Coronary artery (tissue), 2 donors: ENCODE results near the gene COPZ1.
A peak's percentile ranks its signal among the peaks of the same experiment; 100 is the strongest.

Source experiments
- DNase-seq: peaks from one replicate; pipeline ENCODE4 v3.0.0-alpha.2; 2017; ENCODE audit warnings: low spot score
- H3K27ac ChIP-seq, 2 donors: fragments of 200-600 bp; sonication (generic); one replicate each; pipeline ENCODE4 v1.5.1; 2016 to 2019
- H3K4me3 ChIP-seq: fragments of 200-600 bp; sonication (generic); 2 replicates; pipeline ENCODE4 v1.5.1; 2016; ENCODE audit warnings: mild to moderate bottlenecking, moderate library complexity
- TF ChIP-seq, protein P1 (sequence below): fragments of 200-600 bp; sonication (generic); IDR thresholded peaks from one replicate; pipeline ENCODE4 v1.5.1; 2019; ENCODE audit warnings: antibody characterized with exemption

COPZ1 gene

DNA sequence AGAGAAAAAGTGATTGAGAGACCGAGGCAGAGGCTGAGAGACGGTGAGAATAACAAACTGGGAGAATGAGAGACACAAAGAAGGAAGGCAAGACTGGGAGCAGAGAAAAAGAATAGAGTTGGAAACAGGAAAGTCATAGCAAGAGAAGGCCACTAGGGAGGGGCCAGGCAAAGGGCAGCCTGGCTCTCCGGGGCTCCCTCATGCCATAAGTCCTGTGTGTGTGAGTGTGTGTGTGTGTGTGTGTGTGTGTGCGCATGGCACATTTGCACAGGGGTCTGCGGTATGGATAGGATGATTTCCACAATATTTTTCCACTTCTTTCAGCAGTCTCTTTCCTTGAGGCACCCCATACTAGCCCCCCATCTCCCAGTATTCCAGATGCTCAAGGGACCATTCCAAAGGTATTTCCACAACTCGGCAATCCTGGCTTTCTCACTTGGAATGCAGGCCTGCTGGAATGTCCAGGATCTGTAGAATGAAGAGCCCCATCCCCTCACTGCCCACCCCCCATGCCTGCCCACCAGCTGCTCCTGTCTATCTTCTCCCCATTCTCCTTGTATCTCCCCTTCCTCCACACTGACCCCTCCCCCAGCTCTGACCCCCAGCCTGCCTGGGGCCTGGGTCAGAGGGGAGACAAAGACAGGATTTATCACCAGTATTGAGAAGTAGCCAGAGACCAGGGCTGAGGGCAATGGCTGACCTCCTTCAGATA is 30.3 kb downstream of the COPZ1 start:
- no peak for DNase-seq
- TF ChIP-seq, protein P1, sequence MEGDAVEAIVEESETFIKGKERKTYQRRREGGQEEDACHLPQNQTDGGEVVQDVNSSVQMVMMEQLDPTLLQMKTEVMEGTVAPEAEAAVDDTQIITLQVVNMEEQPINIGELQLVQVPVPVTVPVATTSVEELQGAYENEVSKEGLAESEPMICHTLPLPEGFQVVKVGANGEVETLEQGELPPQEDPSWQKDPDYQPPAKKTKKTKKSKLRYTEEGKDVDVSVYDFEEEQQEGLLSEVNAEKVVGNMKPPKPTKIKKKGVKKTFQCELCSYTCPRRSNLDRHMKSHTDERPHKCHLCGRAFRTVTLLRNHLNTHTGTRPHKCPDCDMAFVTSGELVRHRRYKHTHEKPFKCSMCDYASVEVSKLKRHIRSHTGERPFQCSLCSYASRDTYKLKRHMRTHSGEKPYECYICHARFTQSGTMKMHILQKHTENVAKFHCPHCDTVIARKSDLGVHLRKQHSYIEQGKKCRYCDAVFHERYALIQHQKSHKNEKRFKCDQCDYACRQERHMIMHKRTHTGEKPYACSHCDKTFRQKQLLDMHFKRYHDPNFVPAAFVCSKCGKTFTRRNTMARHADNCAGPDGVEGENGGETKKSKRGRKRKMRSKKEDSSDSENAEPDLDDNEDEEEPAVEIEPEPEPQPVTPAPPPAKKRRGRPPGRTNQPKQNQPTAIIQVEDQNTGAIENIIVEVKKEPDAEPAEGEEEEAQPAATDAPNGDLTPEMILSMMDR, result no peak
- Histone ChIP-seq H3K4me3 (no peak overlapping the region), H3K27ac (no peak overlapping the region)

DNA sequence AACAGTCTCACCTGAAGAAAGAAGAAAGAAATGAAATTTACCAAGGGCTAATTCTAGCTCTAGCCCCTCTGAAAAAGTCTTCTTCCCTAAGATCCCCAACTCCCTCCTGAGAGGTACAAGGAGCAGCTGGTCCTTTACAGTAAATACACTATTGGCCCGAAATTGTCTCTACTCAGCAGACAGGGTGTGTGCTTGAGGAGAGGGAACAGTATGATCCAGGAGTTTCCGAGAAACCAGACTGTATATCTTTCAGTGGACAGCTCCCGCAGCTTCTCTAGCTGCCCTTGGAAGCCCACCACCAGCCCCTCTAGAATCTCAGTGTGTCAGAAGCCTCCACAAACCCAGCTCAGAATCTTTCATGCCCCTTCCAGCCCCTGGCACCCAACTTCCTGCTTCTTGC is 31.3 kb downstream of the COPZ1 start:
- no peak for DNase-seq
- H3K27ac ChIP-seq, result no peak overlapping the region
- TF ChIP-seq, protein P1, result no peak

DNA sequence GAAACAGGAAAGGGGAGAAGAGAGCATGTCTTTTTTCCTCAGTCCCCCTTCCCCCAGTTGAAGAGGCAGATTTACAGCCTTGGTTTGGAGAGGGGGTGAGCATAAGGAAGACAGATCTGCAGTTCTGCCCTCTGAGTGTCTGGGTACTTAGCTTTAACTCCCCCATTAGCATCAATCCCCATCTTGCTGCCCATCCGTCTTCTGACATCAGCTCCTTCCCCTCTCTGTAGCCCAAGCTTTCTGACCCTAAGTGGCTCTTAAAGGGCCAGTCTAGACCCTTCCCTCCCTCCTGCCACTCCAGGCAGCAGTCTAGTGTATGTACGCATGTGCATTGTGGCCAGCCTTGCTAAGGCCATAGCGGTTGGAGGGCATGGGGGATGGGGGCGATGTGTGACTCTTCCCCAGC is 32.0 kb downstream of the COPZ1 start:
- no peak overlapping the region for H3K27ac ChIP-seq
- TF ChIP-seq, protein P1, result no peak
- DNase-seq, result no peak
- no peak overlapping the region for H3K4me3 ChIP-seq

More for the DNA sequence above, 31.3 kb downstream of the COPZ1 start:
- H3K4me3 ChIP-seq, result no peak overlapping the region

DNA sequence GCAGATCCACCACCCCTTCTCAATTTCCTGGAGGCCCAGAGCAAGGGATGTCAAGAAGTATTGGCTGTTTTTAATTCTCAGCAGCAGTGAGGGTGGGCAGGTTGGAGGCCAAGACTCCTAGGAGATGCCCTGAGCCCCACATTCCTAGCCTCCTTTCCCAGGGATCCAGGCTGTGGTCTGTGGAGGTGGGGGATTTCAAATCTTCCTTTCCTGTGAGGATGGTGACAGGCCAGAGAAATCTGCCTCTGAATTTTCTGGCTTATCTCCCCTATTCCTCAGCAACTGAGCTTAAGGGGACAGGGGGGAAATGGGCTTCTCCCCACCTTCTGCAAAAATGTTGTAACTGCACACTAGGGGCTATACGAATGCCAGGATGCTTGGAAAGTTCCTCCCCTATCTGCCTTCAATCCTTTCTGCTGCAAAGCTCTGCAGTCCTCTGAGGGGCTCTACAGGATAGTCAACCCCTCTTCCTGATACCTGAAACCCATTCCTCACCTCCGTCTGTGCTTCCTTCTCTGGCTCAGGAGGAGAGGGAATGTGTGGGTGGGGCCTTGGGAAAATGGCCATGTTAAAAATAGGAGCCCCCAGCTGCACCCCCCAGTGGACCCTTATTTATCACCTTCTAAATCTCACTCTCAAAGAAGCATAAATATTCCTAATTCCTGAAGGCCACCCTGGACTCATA is 32.7 kb downstream of the COPZ1 start:
- DNase-seq, result no peak
- Histone ChIP-seq H3K27ac (peak overlapping the region; percentile 73 to 90), H3K4me3 (no peak overlapping the region)
- TF ChIP-seq, protein P1, result no peak

DNA sequence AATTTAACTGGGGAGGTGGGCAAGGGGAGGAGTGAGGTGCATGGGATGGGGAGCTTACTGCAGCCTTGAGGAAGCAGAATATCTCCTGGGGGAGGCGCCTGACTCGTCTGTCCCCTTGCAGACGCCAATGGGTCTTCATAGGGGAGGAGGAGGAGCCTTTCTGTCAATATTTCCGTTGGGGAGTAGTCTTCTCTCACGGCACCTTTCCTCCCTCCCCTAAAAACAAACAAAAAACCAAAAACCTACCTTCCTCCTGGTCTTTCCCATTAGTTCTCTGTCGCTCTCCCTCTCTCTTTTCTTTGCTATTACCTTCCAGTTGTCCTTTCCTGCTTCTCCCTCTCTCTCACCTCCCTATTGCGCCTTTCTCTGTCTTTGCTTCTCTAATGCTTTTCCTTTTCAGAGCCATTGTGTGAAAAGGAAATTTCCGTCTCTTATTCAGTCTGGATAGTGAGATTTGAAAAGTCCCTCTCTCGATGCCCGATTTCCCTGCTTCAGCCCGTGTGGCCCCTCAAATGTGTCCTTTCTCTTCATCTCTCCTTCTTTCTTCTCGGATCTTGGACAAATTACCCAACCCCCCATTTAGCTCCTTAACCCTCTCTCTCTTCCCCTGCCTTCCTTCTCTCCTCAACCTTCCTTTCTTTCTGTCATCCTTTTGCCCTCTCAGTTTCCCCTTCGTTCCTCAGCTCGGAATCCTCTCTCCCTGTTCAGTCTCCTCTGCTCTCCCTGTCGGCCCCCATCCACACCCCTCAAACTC is 33.4 kb downstream of the COPZ1 start:
- DNase-seq, result no peak
- H3K4me3 ChIP-seq, result peak overlapping the region; percentile 86
- TF ChIP-seq, protein P1, result no peak
- H3K27ac ChIP-seq, result peak overlapping the region; percentile 73 to 90

DNA sequence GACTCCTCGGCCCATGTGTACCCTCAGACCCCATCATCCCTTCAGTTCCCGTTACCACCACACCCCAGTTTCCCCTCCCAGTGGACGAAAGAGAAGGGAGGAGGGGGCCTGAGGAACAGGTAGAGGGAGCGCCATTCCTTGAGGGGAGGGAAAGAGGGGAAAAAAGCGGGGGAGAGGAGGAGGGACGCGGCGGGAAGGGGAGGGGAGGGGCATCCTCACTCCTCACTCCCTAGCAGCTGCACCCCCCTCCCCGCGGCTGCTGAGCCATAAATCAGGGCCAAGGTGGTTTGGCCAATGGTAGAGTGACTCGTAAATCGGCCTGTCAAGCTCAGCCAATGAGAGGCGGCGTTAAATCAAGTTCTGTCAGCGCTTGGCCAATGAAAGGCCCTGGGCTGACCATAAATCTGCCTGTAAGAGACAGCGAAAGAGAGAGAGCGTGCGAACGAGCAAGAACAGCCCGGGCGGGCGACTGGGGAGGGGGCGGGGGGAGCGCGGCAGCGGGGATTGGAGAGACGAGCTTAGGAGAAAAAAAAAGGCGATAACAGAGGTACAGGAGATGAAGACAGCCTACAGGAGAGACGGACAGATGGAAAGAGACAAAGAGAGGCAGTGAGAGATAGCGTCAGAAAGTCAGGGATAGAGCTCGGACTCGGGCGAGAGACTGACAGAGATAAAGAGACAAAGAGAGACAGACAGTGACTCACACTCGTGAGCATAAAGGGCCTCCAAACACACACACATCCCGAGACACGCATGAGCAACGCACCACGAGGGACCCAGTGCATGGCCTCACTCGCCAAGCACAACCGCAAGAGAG is 34.2 kb downstream of the COPZ1 start:
- peak; percentile 98 for DNase-seq
- H3K27ac ChIP-seq, result peak overlapping the region; percentile 73 to 90
- H3K4me3 ChIP-seq, result peak overlapping the region; percentile 86
- TF ChIP-seq, protein P1, result no peak
